T-helper 2 cell (primary cell): Measurements from ENCODE around the gene SDHAF2.
A peak's percentile ranks its signal among the peaks of the same experiment; 100 is the strongest.
"Not testable (repeated sequence)": the region's sequence is repeated elsewhere in the genome, so short reads cannot be mapped to it uniquely, and the experiment has no call there.

Experiments used
- DNase-seq, 5 experiments: peaks; one replicate each; pipeline versions ENCODE4 v3.0.0 to v3.0.0-alpha.2; 2012 to 2022

Gene SDHAF2

GRCh38 chr11:61425367-61426131 lies 4.4 kb upstream of the SDHAF2 start:
- no peak for DNase-seq

- DNase-seq, result peak; percentile 42 to 79 (median 66)
Observed at GRCh38 chr11:61429346-61429690, 606 bp upstream of the SDHAF2 start.

- DNase-seq, result not testable (repeated sequence)
Observed at GRCh38 chr11:61430839-61431238, 915 bp downstream of the SDHAF2 start.

GRCh38 chr11:61437496-61437895 lies 7.6 kb downstream of the SDHAF2 start:
- no peak for DNase-seq

DNA sequence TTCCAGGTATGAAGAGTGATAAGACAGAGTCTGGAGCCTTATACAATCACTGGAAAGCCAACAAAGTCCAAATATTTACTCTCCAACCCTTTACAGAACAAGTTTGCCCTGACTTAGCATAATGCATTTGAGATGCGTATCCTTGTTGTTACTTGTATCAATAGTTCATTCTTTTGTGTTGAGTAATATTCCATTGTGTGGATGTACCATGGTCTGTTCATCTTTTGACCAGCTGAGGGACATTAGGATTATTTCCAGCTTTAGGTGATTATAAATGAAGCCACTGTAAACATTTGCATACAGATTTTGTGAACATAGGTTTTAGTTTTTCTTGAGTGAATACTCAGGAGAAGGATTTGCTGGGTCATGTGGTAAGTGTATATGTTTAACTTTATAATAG lies 9.7 kb downstream of the SDHAF2 start:
- no peak for DNase-seq

DNA sequence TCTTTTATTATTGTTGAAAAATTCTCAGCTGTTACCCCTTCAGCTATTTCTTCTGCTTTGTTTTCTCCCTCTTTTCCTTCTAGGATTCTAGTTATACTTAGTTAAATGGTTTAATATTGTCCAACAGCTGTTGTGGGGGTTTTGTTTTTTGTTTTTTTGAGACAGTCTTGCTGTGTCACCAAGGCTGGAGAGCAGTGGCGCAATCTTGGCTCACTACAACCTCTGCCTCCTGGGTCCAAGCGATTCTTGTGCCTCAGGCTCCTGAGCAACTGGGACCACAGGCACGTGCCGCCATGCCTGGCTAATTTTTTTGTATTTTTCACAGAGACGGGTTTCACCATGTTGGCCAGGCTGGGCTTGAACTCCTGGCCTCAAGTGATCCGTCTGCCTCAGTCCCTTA lies 12.7 kb downstream of the SDHAF2 start:
- DNase-seq, result no peak

- no peak for DNase-seq
Observed at GRCh38 chr11:61445516-61445915, 15.6 kb downstream of the SDHAF2 start.

GRCh38 chr11:61446211-61446651 lies 16.3 kb downstream of the SDHAF2 start:
- peak in 4 of 5 experiments; percentile 28 to 88 (median 67) for DNase-seq

- peak in 1 of 5 experiments; percentile 44 for DNase-seq
Observed at GRCh38 chr11:61447601-61448551, 18.0 kb downstream of the SDHAF2 start.

- no peak for DNase-seq
Observed at GRCh38 chr11:61448552-61448927, 18.6 kb downstream of the SDHAF2 start.

- no peak for DNase-seq
Observed at GRCh38 chr11:61452825-61453224, 22.9 kb downstream of the SDHAF2 start.

- DNase-seq, result no peak
Observed at GRCh38 chr11:61453695-61454094, 23.8 kb downstream of the SDHAF2 start.

- DNase-seq, result no peak
Observed at GRCh38 chr11:61454520-61454919, 24.6 kb downstream of the SDHAF2 start.

- DNase-seq, result no peak
Observed at GRCh38 chr11:61460474-61460881, 30.6 kb downstream of the SDHAF2 start.

GRCh38 chr11:61460986-61461385 lies 31.1 kb downstream of the SDHAF2 start:
- DNase-seq, result no peak

DNA sequence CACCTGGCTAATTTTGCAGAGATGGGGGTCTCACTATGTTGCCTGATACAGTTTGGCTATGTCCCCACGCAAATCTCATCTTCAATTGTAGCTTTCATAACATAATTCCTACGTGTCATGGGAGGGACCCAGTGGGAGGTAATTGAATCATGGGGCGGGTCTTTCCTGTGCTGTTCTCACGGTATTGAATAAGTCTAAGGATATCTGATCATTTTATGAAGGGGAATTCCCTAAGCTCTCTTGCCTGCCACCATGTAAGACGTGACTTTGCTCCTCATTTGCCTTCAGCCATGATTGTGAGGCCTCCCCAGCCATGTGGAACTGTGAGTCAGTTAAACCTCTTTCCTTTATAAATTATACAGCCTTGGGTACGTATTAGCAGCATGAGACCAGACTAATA lies 37.7 kb downstream of the SDHAF2 start:
- not testable (repeated sequence) for DNase-seq

DNA sequence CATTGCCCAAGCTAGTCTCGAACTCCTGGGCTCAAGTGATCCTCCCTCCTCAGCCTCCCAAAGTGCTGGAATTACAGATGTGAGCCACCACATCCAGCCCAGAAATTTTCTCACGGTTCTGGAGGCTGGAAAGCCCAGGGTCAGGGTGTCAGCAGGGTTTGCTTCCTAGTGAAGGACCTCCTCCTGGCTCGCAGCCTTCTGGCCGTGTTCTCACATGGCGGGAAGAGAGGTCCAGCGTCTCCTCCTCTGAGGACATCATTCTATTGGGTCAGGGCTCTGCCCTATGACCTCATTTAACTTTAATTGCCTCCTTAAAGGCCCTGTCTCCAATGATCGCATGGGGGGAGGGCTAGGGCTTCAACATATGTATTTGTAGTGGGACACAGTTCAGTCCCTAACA lies 38.1 kb downstream of the SDHAF2 start:
- no peak for DNase-seq

DNA sequence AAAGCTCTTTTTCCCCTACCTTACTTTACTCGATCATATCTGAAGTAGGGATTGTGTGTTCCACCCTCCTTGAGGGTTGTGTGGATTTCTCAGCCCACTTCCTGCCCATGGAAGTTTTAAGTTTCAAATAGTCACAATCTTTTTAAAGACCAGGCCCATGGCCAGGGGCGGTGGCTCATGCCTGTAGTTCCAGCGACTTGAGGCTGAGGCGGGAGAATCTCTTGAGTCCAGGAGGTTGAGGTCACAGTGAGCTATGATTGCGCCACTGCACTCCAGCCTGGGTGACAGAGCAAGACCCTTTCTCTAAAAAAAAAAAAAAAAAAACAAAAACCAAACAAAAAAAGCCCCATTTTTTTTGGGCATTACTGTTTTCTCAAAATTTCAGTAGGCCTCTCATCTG lies 42.4 kb downstream of the SDHAF2 start:
- DNase-seq, result no peak

DNA sequence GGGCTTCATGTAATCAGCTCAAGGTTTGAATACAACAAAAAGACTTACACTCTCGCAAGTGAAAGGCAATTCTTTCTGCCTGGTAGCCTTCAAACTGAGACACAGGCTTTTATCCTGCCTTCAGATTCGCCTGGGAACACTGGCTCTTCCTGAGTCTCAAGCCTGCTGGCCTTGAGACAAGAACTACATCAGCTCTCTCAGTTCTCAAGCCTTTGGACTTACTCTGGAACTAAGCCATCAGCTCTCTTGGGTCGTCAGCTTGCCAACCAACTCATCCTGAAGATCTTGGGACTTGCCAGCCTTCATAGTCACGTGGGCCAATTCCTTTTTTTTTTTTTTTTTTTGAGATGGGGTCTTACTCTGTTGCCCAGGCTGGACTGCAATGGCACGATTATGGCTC lies 42.9 kb downstream of the SDHAF2 start:
- DNase-seq, result no peak

- DNase-seq, result no peak
Observed at GRCh38 chr11:61473370-61474012, 43.6 kb downstream of the SDHAF2 start.

- no peak for DNase-seq
Observed at GRCh38 chr11:61474013-61474643, 44.2 kb downstream of the SDHAF2 start.

- DNase-seq, result no peak
Observed at GRCh38 chr11:61475433-61475832, 45.5 kb downstream of the SDHAF2 start.

DNA sequence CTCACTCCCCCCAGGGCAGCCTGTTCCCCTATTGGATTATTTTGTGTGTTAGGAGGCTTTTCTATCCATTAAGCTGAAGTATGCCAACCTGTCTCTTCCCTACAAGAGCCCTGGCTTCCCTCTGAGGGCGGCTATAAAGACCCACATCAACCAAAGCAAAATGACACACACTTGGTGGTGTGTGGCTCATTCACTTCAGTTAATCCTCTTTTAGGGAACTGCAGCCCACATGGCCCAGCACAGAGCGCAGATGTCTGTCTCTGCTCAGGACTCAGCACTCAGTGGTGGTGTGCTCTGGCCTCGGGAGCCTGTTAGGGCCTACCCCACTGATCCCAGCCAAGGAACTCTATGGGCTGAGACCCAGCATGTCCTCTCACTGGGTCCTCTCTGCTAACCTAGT lies 46.4 kb downstream of the SDHAF2 start:
- no peak for DNase-seq
